Measurements from ENCODE around the gene ERMN.

DNA sequence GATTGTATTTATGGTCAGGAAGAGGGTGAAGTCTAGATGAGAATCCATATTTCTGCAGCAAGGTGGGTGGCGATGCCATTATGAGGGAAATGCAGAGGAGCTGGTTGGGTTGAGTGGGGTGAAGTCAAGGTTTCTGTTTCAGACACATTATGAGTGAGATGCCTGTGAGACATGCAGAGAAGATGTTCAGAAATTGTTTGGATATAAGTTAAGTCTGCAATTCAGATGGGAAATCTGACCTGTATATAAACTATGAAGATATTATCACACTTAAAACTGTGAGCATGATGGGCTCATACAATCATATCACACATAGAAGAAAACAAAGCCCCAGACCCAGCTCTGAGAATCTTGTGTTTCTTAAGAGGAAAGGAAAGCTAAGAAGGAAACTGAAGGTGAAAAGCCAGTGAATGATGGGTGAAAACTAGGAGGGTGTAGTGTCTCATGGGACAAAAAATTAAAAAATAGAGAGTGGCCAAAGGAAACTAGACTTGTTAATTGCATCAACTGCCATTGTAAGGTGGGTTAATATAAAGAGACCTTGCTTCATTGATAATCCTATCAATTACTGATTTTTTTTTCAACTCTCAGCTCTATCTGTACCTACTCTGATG, 53.9 kb downstream of the ERMN start:
- no peak for TF ChIP-seq POLR2AphosphoS5 (IDR thresholded peaks at IDR 0.05)
- TF ChIP-seq POLR2A (IDR thresholded peaks at IDR 0.05; ENCODE audit: low read depth) = no peak
- TF ChIP-seq EP300 (IDR thresholded peaks at IDR 0.05) = no peak
- TF ChIP-seq, protein P1, sequence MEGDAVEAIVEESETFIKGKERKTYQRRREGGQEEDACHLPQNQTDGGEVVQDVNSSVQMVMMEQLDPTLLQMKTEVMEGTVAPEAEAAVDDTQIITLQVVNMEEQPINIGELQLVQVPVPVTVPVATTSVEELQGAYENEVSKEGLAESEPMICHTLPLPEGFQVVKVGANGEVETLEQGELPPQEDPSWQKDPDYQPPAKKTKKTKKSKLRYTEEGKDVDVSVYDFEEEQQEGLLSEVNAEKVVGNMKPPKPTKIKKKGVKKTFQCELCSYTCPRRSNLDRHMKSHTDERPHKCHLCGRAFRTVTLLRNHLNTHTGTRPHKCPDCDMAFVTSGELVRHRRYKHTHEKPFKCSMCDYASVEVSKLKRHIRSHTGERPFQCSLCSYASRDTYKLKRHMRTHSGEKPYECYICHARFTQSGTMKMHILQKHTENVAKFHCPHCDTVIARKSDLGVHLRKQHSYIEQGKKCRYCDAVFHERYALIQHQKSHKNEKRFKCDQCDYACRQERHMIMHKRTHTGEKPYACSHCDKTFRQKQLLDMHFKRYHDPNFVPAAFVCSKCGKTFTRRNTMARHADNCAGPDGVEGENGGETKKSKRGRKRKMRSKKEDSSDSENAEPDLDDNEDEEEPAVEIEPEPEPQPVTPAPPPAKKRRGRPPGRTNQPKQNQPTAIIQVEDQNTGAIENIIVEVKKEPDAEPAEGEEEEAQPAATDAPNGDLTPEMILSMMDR (IDR thresholded peaks at IDR 0.05) = no peak

All from esophagus muscularis mucosa (tissue), 4 donors.